IPS DF 6.9 (cell line): ENCODE results near the gene CPNE8.

Experiments
- DNase-seq: peaks from one replicate; pipeline ENCODE4 v3.0.0-alpha.2; 2013; ENCODE audit warnings: low read depth, low spot score
- H3K27ac ChIP-seq: one replicate; pipeline ENCODE4 v1.5.1; 2013; ENCODE audit warnings: low read length, control low read depth
- H3K27me3 ChIP-seq: 2 replicates; pipeline ENCODE4 v1.6.1; 2013; ENCODE audit warnings: mild to moderate bottlenecking, low read length; ENCODE audit not compliant: control insufficient read depth, insufficient read depth
- H3K36me3 ChIP-seq: 2 replicates; pipeline ENCODE4 v1.6.1; 2013; ENCODE audit warnings: low read length; ENCODE audit not compliant: control insufficient read depth, insufficient read depth
- H3K4me1 ChIP-seq: 2 replicates; pipeline ENCODE4 v1.6.1; 2013; ENCODE audit warnings: low read length; ENCODE audit not compliant: control insufficient read depth, insufficient read depth
- H3K4me3 ChIP-seq: 2 replicates; pipeline ENCODE4 v1.5.1; 2013; ENCODE audit warnings: mild to moderate bottlenecking, low read length
- H3K9me3 ChIP-seq: 2 replicates; pipeline ENCODE4 v1.6.1; 2013; ENCODE audit warnings: low read length, inconsistent platforms; ENCODE audit not compliant: control insufficient read depth, insufficient read depth
- WGBS: extraction: QIAGEN DNeasy Blood & Tissue Kit; methylation state at CpG from one replicate; pipeline ENCODE4 v1.1.7; 2013; ENCODE audit warnings: mixed read lengths, missing lambda C conversion rate; ENCODE audit not compliant: insufficient read length, insufficient coverage; 5-methylcytosine and 5-hydroxymethylcytosine counted together

The CPNE8 gene

DNA sequence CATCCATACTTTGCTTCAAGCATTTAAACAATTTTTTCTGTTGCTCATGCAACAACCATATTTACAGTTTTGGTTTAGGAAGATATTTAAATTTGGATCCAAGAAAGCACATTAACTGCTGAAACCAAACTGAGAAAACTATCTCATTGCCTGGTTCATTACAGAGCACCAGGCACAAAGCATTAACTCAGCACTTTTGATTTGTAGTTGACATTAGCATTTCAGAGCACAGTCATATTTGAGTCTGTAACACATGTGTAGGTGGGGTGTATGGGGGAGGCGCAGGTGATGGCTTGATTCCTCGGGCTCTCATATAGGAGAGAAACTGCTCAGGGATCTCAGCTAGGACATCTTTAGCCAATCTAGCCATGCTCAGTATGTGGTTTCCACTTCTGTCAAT lies 251.7 kb downstream of the CPNE8 start:
- no CpG with 5 or more reads among the region's 2 CpGs for WGBS
- Histone ChIP-seq H3K4me3 (no peak overlapping the region), H3K36me3 (no peaks in the 10 kb centered on the region), H3K27ac (no peak overlapping the region), H3K9me3 (no peaks in the 10 kb centered on the region), H3K4me1 (no peaks in the 10 kb centered on the region), H3K27me3 (no peaks in the 10 kb centered on the region)
- DNase-seq, result no peak

DNA sequence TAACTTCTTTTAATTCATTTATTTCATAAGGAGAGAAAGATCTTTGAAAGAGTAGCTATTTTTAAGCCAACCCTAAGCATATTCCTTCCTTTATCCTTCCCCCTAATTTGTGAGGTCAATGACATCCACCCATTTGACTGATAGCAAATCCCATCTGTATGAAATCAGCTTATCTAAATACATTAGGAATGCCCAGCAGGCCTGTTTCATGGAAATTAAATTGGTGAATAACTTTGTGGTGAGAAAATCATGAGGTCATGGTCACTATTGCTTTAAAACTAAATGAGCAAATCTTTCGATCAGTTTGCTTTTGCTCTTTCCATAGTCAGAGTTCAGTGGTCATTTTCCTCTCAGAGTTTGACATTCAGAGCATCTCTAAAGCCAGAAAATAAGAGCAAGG lies 256.6 kb downstream of the CPNE8 start:
- no peak for DNase-seq
- Histone ChIP-seq H3K36me3 (no peaks in the 10 kb centered on the region), H3K9me3 (no peaks in the 10 kb centered on the region), H3K27ac (no peak overlapping the region), H3K4me1 (no peaks in the 10 kb centered on the region), H3K27me3 (no peaks in the 10 kb centered on the region), H3K4me3 (no peak overlapping the region)
- WGBS, result no CpG with 5 or more reads among the region's 1 CpG

DNA sequence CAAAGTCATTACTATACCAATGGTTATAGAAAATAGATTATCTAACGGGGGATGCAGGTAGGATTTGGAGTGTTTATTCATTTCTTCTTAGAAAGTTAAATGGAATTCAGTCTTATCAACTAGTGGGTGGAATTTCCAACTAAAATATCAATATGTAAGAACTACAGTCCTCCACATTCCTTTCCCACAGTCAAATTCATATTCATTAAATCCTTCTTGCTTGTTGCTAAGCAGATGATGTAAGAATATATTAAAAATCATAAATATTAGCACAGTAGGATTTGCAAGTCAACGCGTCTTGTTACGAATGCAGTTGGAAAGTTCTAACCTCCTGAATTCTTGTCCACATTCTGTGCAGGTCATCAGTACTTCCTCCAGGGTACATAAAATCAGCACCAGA lies 259.2 kb downstream of the CPNE8 start:
- H3K27me3 ChIP-seq, result no peaks in the 10 kb centered on the region
- H3K36me3 ChIP-seq, result no peaks in the 10 kb centered on the region
- no peaks in the 10 kb centered on the region for H3K4me1 ChIP-seq
- H3K9me3 ChIP-seq, result no peaks in the 10 kb centered on the region
- DNase-seq, result no peak
- WGBS, result no CpG with 5 or more reads among the region's 4 CpGs
- no peak overlapping the region for H3K4me3 ChIP-seq
- H3K27ac ChIP-seq, result no peak overlapping the region

DNA sequence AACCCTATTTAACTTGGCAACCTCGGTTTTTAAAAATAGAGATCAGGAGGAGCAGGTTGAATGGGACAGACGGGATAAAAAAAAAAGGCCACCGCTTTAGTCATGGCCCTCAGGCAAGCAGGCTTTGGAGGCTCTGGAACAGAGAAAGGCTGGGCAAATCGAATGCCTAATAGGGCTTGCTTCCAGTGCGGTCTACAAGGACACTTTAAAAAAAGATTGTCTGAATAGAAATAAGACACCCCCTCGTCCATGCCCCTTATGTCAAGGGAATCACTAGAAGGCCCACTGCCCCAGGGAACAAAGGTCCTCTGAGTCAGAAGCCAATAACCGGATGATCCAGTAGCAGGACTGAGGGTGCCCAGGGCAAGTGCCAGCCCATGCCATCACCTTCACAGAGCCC lies 265.8 kb downstream of the CPNE8 start:
- no CpG with 5 or more reads among the region's 7 CpGs for WGBS
- no peaks in the 10 kb centered on the region for H3K4me1 ChIP-seq
- no peaks in the 10 kb centered on the region for H3K27me3 ChIP-seq
- DNase-seq, result no peak
- no peak overlapping the region for H3K4me3 ChIP-seq
- no peaks in the 10 kb centered on the region for H3K9me3 ChIP-seq
- H3K36me3 ChIP-seq, result no peaks in the 10 kb centered on the region
- no peak overlapping the region for H3K27ac ChIP-seq

DNA sequence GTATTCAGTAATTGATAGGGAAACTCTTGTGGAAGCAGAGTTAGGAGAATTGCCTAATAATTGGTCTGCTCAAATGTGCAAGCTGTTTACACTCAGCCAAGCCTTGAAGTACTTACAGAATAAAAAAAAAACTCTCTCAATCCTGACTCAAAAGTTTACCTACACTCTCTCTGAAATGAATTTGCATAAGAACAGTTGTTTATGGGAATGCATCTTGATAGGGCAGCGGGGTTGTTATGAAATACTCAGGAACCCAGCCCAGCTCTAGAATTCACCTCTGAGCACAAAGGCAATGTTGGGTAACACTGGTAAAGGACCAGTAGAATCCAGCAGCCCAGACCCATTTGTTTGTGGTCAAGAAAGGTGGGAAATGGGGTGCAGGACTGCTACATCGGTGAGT lies 267.0 kb downstream of the CPNE8 start:
- H3K4me3 ChIP-seq, result no peak overlapping the region
- no peaks in the 10 kb centered on the region for H3K9me3 ChIP-seq
- no CpG with 5 or more reads among the region's 2 CpGs for WGBS
- no peak for DNase-seq
- no peaks in the 10 kb centered on the region for H3K27me3 ChIP-seq
- H3K36me3 ChIP-seq, result no peaks in the 10 kb centered on the region
- H3K27ac ChIP-seq, result no peak overlapping the region
- H3K4me1 ChIP-seq, result no peaks in the 10 kb centered on the region

DNA sequence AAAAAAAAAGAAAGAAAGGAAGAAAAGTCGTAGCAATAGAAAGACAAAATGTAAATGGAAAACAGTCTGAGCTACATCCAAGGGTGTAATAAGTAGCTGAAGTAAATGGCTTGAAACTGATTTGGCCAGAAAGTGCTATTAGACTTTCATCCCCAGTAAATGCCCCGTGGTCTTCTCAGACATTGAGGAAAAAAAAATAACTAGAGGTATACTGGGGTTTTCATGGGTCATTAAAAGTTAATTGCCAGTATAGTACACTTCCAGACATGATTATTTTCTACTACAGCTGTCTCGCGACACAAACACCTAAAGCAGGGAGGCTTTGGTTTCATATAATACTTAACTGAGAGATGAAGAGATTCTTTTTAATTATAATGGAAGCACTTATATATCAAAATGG lies 271.9 kb downstream of the CPNE8 start:
- no peaks in the 10 kb centered on the region for H3K27me3 ChIP-seq
- WGBS, result no CpG with 5 or more reads among the region's 4 CpGs
- H3K27ac ChIP-seq, result no peak overlapping the region
- H3K36me3 ChIP-seq, result no peaks in the 10 kb centered on the region
- no peak overlapping the region for H3K4me3 ChIP-seq
- no peaks in the 10 kb centered on the region for H3K4me1 ChIP-seq
- DNase-seq, result no peak
- no peaks in the 10 kb centered on the region for H3K9me3 ChIP-seq

DNA sequence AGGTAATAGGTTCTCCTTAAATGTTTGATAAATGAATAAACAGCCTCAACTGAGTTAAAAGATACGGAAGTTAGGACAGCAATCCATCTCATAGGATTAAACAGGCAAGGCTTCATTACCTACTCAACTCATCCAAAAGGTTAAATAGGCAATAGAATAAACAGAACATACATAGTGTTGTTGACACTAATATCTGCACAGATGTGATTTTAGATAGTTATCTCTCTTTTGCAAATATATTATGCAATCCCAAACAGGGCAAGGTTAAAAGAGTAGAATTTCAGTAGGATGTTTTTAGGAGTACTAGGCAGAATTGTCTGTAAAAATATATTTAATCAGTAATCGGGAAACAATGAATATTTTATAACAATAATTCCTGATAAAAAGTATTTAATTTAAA lies 276.3 kb downstream of the CPNE8 start:
- no peaks in the 10 kb centered on the region for H3K36me3 ChIP-seq

DNA sequence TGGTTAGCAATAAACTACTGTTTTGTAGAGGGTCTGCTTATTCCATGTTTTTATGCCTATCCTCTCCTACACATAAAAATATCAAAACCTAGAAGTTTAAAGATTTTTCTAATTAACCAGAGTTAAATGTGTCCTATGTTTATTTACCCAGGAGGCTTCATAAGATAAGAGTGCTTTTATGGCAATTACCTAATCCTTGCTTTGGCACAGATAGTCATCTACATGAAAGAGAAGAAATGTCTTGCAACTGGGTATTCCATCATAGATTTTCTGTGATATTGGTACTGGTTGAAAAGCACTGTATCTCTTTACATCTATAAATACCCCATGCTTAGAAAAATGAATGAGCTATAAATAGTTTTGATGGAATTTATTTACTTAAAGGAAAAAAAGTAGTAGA lies 277.1 kb downstream of the CPNE8 start:
- no peak for DNase-seq
- Histone ChIP-seq H3K4me1 (no peaks in the 10 kb centered on the region), H3K9me3 (no peaks in the 10 kb centered on the region), H3K36me3 (no peaks in the 10 kb centered on the region), H3K4me3 (no peak overlapping the region), H3K27me3 (no peaks in the 10 kb centered on the region), H3K27ac (no peak overlapping the region)

More for the DNA sequence above, 276.3 kb downstream of the CPNE8 start:
- no peaks in the 10 kb centered on the region for H3K27me3 ChIP-seq
- H3K4me3 ChIP-seq, result no peak overlapping the region
- no CpG with 5 or more reads among the region's 2 CpGs for WGBS
- DNase-seq, result no peak
- H3K9me3 ChIP-seq, result no peaks in the 10 kb centered on the region
- no peak overlapping the region for H3K27ac ChIP-seq
- H3K4me1 ChIP-seq, result no peaks in the 10 kb centered on the region

DNA sequence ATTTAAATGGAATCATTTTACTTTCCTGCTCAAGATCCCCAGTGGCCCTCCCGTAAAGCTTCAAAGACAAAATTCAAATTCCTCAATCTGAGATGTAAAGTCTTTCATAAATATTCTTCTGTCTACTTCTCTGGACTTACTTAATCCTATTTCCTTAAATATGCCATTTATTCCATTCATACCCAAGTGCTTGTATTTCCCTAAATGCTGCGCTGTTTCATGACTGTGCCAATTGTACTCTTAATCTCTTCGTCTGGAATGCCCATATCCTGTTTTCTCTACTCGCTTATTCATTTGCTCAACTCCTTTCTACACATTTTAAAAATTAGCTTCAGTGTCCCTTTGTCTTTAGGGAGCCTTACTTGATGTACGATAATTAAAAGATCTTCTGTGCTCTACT lies 280.1 kb downstream of the CPNE8 start:
- WGBS, result no CpG with 5 or more reads among the region's 5 CpGs
- H3K27me3 ChIP-seq, result no peaks in the 10 kb centered on the region
- no peak overlapping the region for H3K4me3 ChIP-seq
- no peak overlapping the region for H3K27ac ChIP-seq
- H3K4me1 ChIP-seq, result no peaks in the 10 kb centered on the region
- no peaks in the 10 kb centered on the region for H3K9me3 ChIP-seq
- no peaks in the 10 kb centered on the region for H3K36me3 ChIP-seq
- DNase-seq, result no peak

DNA sequence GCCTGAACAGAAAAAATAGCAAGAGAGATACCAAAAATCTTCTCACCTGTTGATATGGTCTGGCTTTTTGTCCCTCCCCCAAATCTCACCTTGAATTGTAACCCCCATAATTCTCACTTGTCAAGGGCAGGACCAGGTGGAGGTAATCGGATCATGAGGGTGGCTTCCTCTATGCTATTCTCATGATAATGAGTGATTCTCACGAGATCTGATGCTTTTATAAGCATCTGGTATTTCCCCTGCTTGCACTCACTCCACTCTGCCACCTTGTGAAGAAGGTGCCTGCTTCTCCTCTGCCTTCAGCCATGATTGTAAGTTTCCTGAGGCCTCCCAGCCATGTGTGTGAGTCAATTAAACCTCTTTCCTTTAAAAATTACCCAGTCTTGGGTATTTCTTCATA lies 291.2 kb downstream of the CPNE8 start:
- Histone ChIP-seq H3K27me3 (no peaks in the 10 kb centered on the region), H3K4me1 (no peaks in the 10 kb centered on the region), H3K9me3 (no peaks in the 10 kb centered on the region), H3K4me3 (no peak overlapping the region), H3K27ac (no peak overlapping the region), H3K36me3 (no peaks in the 10 kb centered on the region)
- no peak for DNase-seq
- no CpG with 5 or more reads among the region's 2 CpGs for WGBS

DNA sequence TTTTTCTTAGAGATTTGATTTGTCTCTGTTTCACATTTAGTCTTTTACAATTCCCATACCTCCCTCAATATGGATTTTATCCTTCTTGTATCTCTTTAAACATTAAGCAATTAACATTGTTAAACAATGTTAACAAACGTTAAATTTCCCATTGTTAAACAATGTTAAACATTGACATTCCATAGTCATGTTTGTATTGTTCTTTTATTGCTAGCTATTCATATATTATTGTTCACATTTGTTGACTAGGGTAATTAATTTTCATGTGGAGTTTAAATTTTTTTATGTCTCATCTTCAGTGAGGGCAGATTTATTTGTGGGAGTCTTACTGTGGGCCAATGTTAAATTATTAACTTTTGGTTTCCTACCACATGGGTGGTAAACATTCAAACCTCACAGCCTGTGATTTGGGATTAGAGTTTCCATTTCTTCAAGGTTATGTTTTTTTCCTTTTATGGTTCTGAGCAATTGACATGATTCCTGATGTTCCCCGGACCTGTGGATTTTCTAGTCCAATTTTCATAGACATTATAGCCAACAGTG lies 294.5 kb downstream of the CPNE8 start:
- no CpG with 5 or more reads among the region's 2 CpGs for WGBS

More for the DNA sequence above, 294.5 kb downstream of the CPNE8 start:
- Histone ChIP-seq H3K36me3 (no peaks in the 10 kb centered on the region), H3K9me3 (no peaks in the 10 kb centered on the region), H3K4me1 (no peaks in the 10 kb centered on the region), H3K27me3 (no peaks in the 10 kb centered on the region), H3K4me3 (no peak overlapping the region), H3K27ac (no peak overlapping the region)
- no peak for DNase-seq
